Activated T-cell treated with anti-CD3 and anti-CD28 coated beads for 48 hours (primary cell): ENCODE data around the gene COX19.
"Not testable (repeated sequence)": the region's sequence is repeated elsewhere in the genome, so short reads cannot be mapped to it uniquely, and the experiment has no call there.

Experiments
- DNase-seq: peaks from one replicate; pipeline ENCODE4 v3.0.0-alpha.2; 2020; ENCODE audit warnings: low read depth

COX19 gene

GRCh38 chr7:1010226-1010625 is 34.9 kb upstream of the COX19 start:
- DNase-seq, result no peak

- DNase-seq, result no peak
Measured at GRCh38 chr7:1009747-1010146, 34.4 kb upstream of the COX19 start.

- no peak for DNase-seq
Measured at GRCh38 chr7:1008733-1009363, 33.5 kb upstream of the COX19 start.

GRCh38 chr7:1007901-1008300 is 32.6 kb upstream of the COX19 start:
- no peak for DNase-seq

GRCh38 chr7:1005303-1005702 is 30.0 kb upstream of the COX19 start:
- no peak for DNase-seq

GRCh38 chr7:1004018-1004852 is 28.9 kb upstream of the COX19 start:
- no peak for DNase-seq

GRCh38 chr7:1002445-1002844 is 27.1 kb upstream of the COX19 start:
- not testable (repeated sequence) for DNase-seq

GRCh38 chr7:1002026-1002425 is 26.7 kb upstream of the COX19 start:
- DNase-seq, result not testable (repeated sequence)

GRCh38 chr7:1001069-1001770 is 25.9 kb upstream of the COX19 start:
- DNase-seq, result not testable (repeated sequence)

- DNase-seq, result no peak
Measured at GRCh38 chr7:999941-1000935, 24.9 kb upstream of the COX19 start.

GRCh38 chr7:999149-999879 is 24.0 kb upstream of the COX19 start:
- no peak for DNase-seq

- no peak for DNase-seq
Measured at GRCh38 chr7:997404-998395, 22.4 kb upstream of the COX19 start.

- DNase-seq, result no peak
Measured at GRCh38 chr7:996079-996872, 20.9 kb upstream of the COX19 start.

- no peak for DNase-seq
Measured at GRCh38 chr7:995571-995970, 20.2 kb upstream of the COX19 start.

- no peak for DNase-seq
Measured at GRCh38 chr7:994592-995308, 19.4 kb upstream of the COX19 start.

GRCh38 chr7:992709-993607 is 17.6 kb upstream of the COX19 start:
- peak; percentile 92 for DNase-seq
